RCC 7860 (cell line): ENCODE data around the gene TTLL5.

Experiments
- DNase-seq: peaks from one replicate; pipeline ENCODE4 v3.0.0-alpha.2; 2015; ENCODE audit warnings: low spot score
- FAIRE-seq: peaks from 2 replicates; lab custom pipeline; 2012; peaks lifted over from hg19 to GRCh38; lab: Jason Lieb, UNC

TTLL5 gene

DNA sequence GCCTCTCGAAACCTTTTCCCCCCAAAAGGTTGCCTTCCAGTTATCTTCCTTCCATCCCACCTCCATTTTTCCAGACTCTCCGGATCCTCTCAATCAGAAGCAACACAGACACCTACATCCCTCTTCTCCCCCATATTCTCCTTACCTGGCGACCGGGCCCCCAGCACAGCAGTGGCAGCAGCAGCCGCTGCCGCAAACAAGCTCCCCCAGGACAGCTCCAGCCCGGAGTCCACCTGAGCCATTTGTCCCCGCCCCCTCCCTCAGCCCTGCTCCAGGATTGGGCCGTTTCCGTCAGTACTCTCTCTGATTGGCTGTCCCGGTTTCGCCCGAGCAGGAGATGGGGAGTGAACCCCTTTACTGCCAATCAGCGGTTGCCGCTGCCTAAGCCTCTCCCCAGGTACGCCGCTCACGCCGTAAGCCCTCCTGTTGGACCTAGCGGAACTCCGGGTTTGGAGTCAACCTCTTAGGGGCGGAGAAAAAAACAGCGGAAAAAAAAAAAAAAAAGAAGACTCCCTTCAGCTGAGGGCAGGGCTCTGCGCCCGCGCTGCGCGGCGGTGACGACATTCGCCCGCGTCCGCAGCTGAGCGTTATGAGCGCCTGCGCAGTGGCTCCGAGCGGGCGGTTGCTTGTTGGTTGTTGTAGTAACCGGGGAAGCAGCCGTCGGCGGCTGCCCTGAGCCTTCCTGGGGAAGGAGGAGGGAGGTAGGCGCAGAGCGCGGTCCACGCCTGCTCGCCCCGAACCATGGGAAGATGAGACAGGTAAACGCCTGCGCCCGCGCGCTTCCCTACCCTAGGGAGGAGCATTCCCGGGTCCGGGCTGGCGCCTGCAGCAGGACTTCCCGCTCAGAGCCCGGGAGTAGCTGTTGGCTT is at the start of gene TTLL5, which contains the start of gene ERG28:
Gene TTLL5 (plus strand): TSS at position 617 of the 869 bp plus-strand sequence. CDS start 1,904 bp downstream, outside the sequence.
Gene ERG28 (minus strand): TSS at position 247 of the 869 bp plus-strand sequence. CDS start 3,374 bp downstream, outside the sequence.
- FAIRE-seq, result peak; percentile 74

GRCh38 chr14:75612157-75612556 is 48.9 kb upstream of the TTLL5 start:
- no peak for DNase-seq

More for the DNA sequence above, at the start of gene TTLL5, which contains the start of gene ERG28:
- peak; percentile 94 for DNase-seq

DNA sequence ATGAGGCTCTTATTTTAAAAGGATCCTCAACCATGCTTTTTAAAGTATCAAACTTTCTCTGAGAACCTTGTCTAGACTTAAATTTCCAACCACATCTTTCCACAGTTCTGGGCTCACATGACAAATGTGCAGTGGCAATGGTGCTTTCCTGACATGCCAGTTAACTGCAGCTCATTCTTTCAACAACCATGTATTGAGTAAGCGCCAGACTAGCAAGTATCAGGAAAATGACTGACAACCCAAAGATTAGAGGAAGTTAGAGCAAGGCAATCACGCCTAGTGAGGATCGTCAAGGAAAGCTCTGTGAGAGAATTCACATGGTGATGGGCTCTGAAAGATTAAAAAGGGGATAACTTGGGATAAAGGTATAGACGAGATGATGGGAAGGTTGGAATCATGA is 46.9 kb upstream of the TTLL5 start:
- no peak for DNase-seq
- FAIRE-seq, result no peak

More at GRCh38 chr14:75612157-75612556, 48.9 kb upstream of the TTLL5 start:
- no peak for FAIRE-seq

DNA sequence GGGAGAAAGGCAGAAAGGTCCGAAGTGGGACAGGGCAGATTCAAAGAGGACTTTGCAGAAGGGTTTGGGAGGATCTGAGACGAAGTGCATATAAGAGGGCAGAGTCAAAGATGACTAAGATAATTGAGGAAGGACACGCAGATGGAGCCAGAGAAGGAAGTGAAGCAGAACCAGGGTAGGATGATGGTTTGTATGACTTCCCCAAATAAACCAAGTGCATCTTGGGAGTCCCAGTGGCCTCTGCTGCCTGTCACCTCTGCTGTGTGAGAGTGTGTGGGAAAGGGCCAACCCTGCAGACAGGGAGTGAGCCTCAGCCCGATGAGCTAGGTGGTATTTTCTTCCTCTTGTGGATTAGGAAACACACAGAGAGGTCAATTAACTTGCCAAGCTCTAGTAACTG is 45.8 kb upstream of the TTLL5 start:
- DNase-seq (no peak), FAIRE-seq (no peak)

- FAIRE-seq (no peak), DNase-seq (no peak)
Observed at GRCh38 chr14:75619548-75619947, 41.5 kb upstream of the TTLL5 start.

DNA sequence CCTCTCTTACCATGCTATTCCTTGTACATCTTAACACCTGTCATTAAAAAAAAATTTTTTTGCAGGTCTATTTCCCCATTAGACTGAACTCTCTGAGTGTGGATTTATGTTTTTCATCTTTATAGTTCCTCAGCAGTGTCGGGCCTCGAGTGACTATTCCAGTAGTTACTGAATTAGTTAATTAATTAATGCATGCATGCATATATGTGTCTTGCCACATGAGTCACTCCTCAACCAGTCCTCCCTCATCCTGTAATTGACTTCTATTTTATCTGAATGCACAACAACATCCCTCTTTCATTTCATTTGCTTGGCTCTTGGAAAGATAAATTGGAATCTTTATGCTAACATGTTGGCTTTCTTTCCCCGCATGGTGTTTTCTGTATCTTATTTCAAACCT is 36.0 kb upstream of the TTLL5 start:
- DNase-seq (no peak), FAIRE-seq (no peak)

DNA sequence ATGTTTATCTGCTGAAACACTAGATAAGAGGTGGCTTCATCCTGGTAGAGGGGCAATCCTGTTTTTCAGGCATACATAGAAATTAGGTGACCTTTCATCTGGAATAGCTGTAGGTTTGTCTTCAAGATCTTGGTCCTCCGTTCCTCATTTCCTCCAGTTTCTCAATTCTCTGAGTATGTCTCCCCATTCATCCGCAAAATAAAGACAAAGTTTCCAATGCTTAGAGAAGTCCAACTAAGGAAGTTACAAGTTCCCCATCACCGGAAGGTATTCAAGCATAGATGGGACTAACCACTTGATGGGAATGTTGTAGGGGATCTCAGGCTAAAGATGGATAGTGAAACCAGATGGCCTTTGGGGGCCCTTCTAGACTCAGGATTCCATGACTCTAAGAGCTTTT is 34.6 kb upstream of the TTLL5 start:
- no peak for FAIRE-seq
- no peak for DNase-seq

- FAIRE-seq, result no peak
- no peak for DNase-seq
Observed at GRCh38 chr14:75626863-75627262, 34.2 kb upstream of the TTLL5 start.

- FAIRE-seq, result no peak
- DNase-seq, result no peak
Observed at GRCh38 chr14:75627406-75627805, 33.6 kb upstream of the TTLL5 start.

GRCh38 chr14:75628816-75629215 is 32.2 kb upstream of the TTLL5 start:
- FAIRE-seq, result no peak
- no peak for DNase-seq

GRCh38 chr14:75630695-75631452 is 30.2 kb upstream of the TTLL5 start:
- FAIRE-seq (no peak), DNase-seq (no peak)

GRCh38 chr14:75631453-75631831 is 29.6 kb upstream of the TTLL5 start:
- FAIRE-seq, result no peak
- DNase-seq, result no peak

- DNase-seq, result no peak
- FAIRE-seq, result no peak
Observed at GRCh38 chr14:75634848-75635247, 26.2 kb upstream of the TTLL5 start.

GRCh38 chr14:75636100-75636692 is 24.9 kb upstream of the TTLL5 start:
- FAIRE-seq (no peak), DNase-seq (no peak)

- DNase-seq (no peak), FAIRE-seq (no peak)
Observed at GRCh38 chr14:75640876-75641275, 20.2 kb upstream of the TTLL5 start.

- DNase-seq, result no peak
- FAIRE-seq, result no peak
Observed at GRCh38 chr14:75643985-75644384, 17.1 kb upstream of the TTLL5 start.

DNA sequence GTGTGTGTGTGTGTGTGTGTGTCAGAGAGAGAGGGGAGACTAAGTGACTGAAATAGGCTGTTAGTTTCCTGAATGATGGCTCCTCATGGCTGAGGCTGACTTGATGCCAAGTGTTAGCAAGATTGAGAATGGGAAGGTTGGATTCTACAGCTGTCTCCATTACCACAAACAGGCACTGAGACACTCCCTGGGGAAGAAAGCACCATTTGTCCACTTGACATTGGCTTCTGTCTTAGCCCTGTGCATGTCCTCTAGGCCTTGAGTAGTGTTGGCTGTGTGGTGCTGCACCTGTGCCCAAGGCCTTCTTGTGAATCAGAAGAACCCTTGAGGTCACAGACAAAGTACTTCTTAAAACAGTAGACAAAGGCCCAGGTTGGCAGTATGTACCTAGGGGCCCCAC is 16.0 kb upstream of the TTLL5 start:
- FAIRE-seq, result no peak
- DNase-seq, result no peak

GRCh38 chr14:75646762-75647161 is 14.3 kb upstream of the TTLL5 start:
- no peak for DNase-seq
- FAIRE-seq, result no peak

GRCh38 chr14:75647640-75648039 is 13.4 kb upstream of the TTLL5 start:
- DNase-seq (no peak), FAIRE-seq (no peak)

DNA sequence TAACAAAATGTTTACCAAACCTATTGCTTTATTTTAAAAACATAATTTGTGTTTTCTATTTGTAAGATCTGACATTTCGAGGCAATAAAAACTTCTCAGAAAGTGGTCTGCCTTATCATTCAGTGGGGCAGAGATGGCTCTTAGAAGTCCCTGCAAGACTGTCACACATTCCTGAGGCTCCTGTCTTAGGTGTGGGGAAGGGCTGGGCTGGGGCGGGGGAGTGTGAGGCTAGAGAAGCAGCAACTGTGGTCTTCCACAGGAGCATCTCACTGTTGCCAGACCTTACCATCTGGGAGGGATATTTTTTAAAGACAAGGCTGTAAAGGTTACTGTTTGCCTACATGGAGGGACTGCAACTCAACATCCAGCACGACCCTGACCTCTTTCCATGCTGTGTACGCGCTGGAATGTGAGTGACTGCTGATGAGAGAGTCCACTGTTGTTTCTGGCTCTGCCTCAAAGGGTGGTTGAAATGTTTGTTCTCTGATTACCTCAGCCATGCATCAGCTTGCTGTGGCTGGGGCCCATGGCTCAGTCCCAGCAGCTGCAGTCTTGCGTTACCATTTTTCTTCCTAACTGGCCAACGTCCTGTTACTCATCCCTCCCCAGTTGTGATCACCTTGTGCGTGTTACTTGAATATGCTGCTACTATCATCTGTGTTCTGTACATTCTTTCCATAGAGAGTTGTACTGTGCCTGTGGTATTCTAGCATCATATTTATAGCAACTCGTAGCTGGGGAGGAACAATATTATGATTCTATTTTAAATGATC is 12.8 kb upstream of the TTLL5 start:
- DNase-seq (peak; percentile 88), FAIRE-seq (peak; percentile 79)

- DNase-seq (no peak), FAIRE-seq (no peak)
Observed at GRCh38 chr14:75649337-75649736, 11.7 kb upstream of the TTLL5 start.
